Activated naive CD4-positive, alpha-beta T cell treated with anti-CD3 and anti-CD28 coated beads, Interleukin-2, amount 10 ng/mL, durations not matched to agents 7 days and 5 days (primary cell): ENCODE data around the gene ARID5B.

Experiments used
- CTCF ChIA-PET: fragments of 350-600 bp; sonication (Branson Sonifier 250); formaldehyde crosslinking; loops from one replicate; lab custom pipeline; 2021; ENCODE audit warnings: antibody characterized with exemption; lab: Charles Lee
- DNase-seq: peaks from one replicate; pipeline ENCODE4 v3.0.0-alpha.2; 2020
- H3K27ac Mint-ChIP-seq: one replicate; pipeline ENCODE4 v1.8.0; 2021; ENCODE audit warnings: mild to moderate bottlenecking, moderate library complexity, mixed read lengths
- H3K27me3 Mint-ChIP-seq: one replicate; pipeline ENCODE4 v1.8.0; 2021; ENCODE audit warnings: mild to moderate bottlenecking, mixed read lengths
- H3K36me3 Mint-ChIP-seq: one replicate; pipeline ENCODE4 v1.8.0; 2021; ENCODE audit warnings: mixed read lengths
- H3K4me1 Mint-ChIP-seq: one replicate; pipeline ENCODE4 v1.8.0; 2021; ENCODE audit warnings: mixed read lengths
- H3K4me3 Mint-ChIP-seq: one replicate; pipeline ENCODE4 v1.8.0; 2021; ENCODE audit warnings: mild to moderate bottlenecking, moderate library complexity, mixed read lengths
- H3K9me3 Mint-ChIP-seq: one replicate; pipeline ENCODE4 v1.8.0; 2021; ENCODE audit warnings: mixed read lengths

ARID5B gene

GRCh38 chr10:61978965-61979364 is 77.5 kb downstream of the ARID5B start:
- Mint-ChIP-seq H3K9me3 (peaks cover 11% of the 10 kb centered on the region), H3K27me3 (no peaks in the 10 kb centered on the region), H3K36me3 (peaks cover 86% of the 10 kb centered on the region), H3K4me3 (no peak overlapping the region), H3K4me1 (peaks cover 58% of the 10 kb centered on the region), H3K27ac (no peak overlapping the region)
- DNase-seq: no peak
- CTCF ChIA-PET: no interaction called here

- Mint-ChIP-seq H3K9me3 (peaks cover 13% of the 10 kb centered on the region), H3K4me1 (peaks cover 73% of the 10 kb centered on the region), H3K27ac (peak overlapping the region; percentile 28), H3K27me3 (no peaks in the 10 kb centered on the region), H3K36me3 (peaks cover 89% of the 10 kb centered on the region), H3K4me3 (no peak overlapping the region)
- CTCF ChIA-PET: interaction anchor here (0.9 kb wide), 1 partner anchor 10 kb away, joined by 6 read pairs; no protein-coding TSS in a partner anchor
- DNase-seq: no peak
Observed at GRCh38 chr10:61981460-61981859, 80.0 kb downstream of the ARID5B start.

- peaks cover 84% of the 10 kb centered on the region for H3K36me3 Mint-ChIP-seq
- H3K4me1 Mint-ChIP-seq: peaks cover 77% of the 10 kb centered on the region
Observed at GRCh38 chr10:61983255-61983654, 81.8 kb downstream of the ARID5B start.

GRCh38 chr10:61984803-61985418 is 83.4 kb downstream of the ARID5B start:
- no peak overlapping the region for H3K4me3 Mint-ChIP-seq
- peaks cover 79% of the 10 kb centered on the region for H3K4me1 Mint-ChIP-seq
- H3K27ac Mint-ChIP-seq: peak overlapping the region; percentile 98
- no peaks in the 10 kb centered on the region for H3K27me3 Mint-ChIP-seq
- CTCF ChIA-PET: interaction anchor here (1.2 kb wide), 1 partner anchor 9 kb away, joined by 3 read pairs; no protein-coding TSS in a partner anchor
- peaks cover 77% of the 10 kb centered on the region for H3K36me3 Mint-ChIP-seq
- no peak for DNase-seq
- peaks cover 5% of the 10 kb centered on the region for H3K9me3 Mint-ChIP-seq

More at GRCh38 chr10:61983255-61983654, 81.8 kb downstream of the ARID5B start:
- DNase-seq: no peak
- Mint-ChIP-seq H3K27ac (no peak overlapping the region), H3K9me3 (peaks cover 5% of the 10 kb centered on the region), H3K27me3 (no peaks in the 10 kb centered on the region), H3K4me3 (no peak overlapping the region)
- CTCF ChIA-PET: interaction anchor here (1.2 to 1.3 kb wide), 2 partner anchors 9 to 10 kb away, joined by 3 to 4 read pairs; no protein-coding TSS in a partner anchor

GRCh38 chr10:61985715-61986114 is 84.2 kb downstream of the ARID5B start:
- Mint-ChIP-seq H3K4me1 (peaks cover 79% of the 10 kb centered on the region), H3K9me3 (peaks cover 5% of the 10 kb centered on the region), H3K36me3 (peaks cover 76% of the 10 kb centered on the region), H3K27me3 (no peaks in the 10 kb centered on the region), H3K27ac (peak overlapping the region; percentile 98), H3K4me3 (no peak overlapping the region)
- no peak for DNase-seq
- CTCF ChIA-PET: interaction anchor here (0.9 to 1.2 kb wide), 2 partner anchors 27 to 53 kb away, joined by 3 to 6 read pairs; no protein-coding TSS in a partner anchor

- H3K9me3 Mint-ChIP-seq: peaks cover 5% of the 10 kb centered on the region
- H3K27ac Mint-ChIP-seq: peak overlapping the region; percentile 98
- DNase-seq: no peak
- no peak overlapping the region for H3K4me3 Mint-ChIP-seq
- CTCF ChIA-PET: interaction anchor here (0.9 to 1.2 kb wide), 2 partner anchors 28 to 53 kb away, joined by 3 to 6 read pairs; no protein-coding TSS in a partner anchor
- peaks cover 83% of the 10 kb centered on the region for H3K4me1 Mint-ChIP-seq
- H3K27me3 Mint-ChIP-seq: no peaks in the 10 kb centered on the region
- H3K36me3 Mint-ChIP-seq: peaks cover 77% of the 10 kb centered on the region
Observed at GRCh38 chr10:61986382-61986781, 84.9 kb downstream of the ARID5B start.

- Mint-ChIP-seq H3K4me1 (peaks cover 83% of the 10 kb centered on the region), H3K4me3 (peak overlapping the region; percentile 2), H3K27me3 (no peaks in the 10 kb centered on the region), H3K27ac (peak overlapping the region; percentile 98), H3K36me3 (peaks cover 75% of the 10 kb centered on the region), H3K9me3 (peaks cover 5% of the 10 kb centered on the region)
- CTCF ChIA-PET: interaction anchor here (1.1 to 2.9 kb wide), 4 partner anchors 49 to 88 kb away, joined by 3 to 19 read pairs (median 6); partner anchors contain the start of gene ARID5B
- DNase-seq: no peak
Observed at GRCh38 chr10:61986788-61987492, 85.4 kb downstream of the ARID5B start.

- Mint-ChIP-seq H3K27me3 (no peaks in the 10 kb centered on the region), H3K27ac (peak overlapping the region; percentile 98), H3K4me1 (peaks cover 87% of the 10 kb centered on the region), H3K9me3 (peaks cover 5% of the 10 kb centered on the region), H3K4me3 (peak overlapping the region; percentile 59), H3K36me3 (peaks cover 76% of the 10 kb centered on the region)
- CTCF ChIA-PET: interaction anchor here (1.1 to 2.9 kb wide), 4 partner anchors 48 to 89 kb away, joined by 3 to 19 read pairs (median 7); partner anchors contain the start of gene ARID5B
- no peak for DNase-seq
Observed at GRCh38 chr10:61987537-61987936, 86.0 kb downstream of the ARID5B start.

GRCh38 chr10:61987951-61988379 is 86.5 kb downstream of the ARID5B start:
- peak overlapping the region; percentile 59 for H3K4me3 Mint-ChIP-seq
- DNase-seq: peak; percentile 48
- H3K36me3 Mint-ChIP-seq: peaks cover 73% of the 10 kb centered on the region
- H3K4me1 Mint-ChIP-seq: peaks cover 85% of the 10 kb centered on the region
- no peaks in the 10 kb centered on the region for H3K27me3 Mint-ChIP-seq
- CTCF ChIA-PET: interaction anchor here (1.1 to 2.9 kb wide), 5 partner anchors 42 to 90 kb away, joined by 3 to 19 read pairs (median 7); partner anchors contain the start of gene ARID5B
- H3K9me3 Mint-ChIP-seq: peaks cover 5% of the 10 kb centered on the region
- H3K27ac Mint-ChIP-seq: peak overlapping the region; percentile 98

GRCh38 chr10:61989995-61990760 is 88.7 kb downstream of the ARID5B start:
- Mint-ChIP-seq H3K9me3 (peaks cover 5% of the 10 kb centered on the region), H3K4me3 (no peak overlapping the region), H3K4me1 (peaks cover 92% of the 10 kb centered on the region), H3K36me3 (peaks cover 60% of the 10 kb centered on the region), H3K27ac (peak overlapping the region; percentile 95), H3K27me3 (no peaks in the 10 kb centered on the region)
- CTCF ChIA-PET: interaction anchor here (1.0 to 1.2 kb wide), 2 partner anchors 15 to 39 kb away, joined by 3 read pairs; no protein-coding TSS in a partner anchor
- DNase-seq: no peak

GRCh38 chr10:61990761-61991135 is 89.2 kb downstream of the ARID5B start:
- peaks cover 60% of the 10 kb centered on the region for H3K36me3 Mint-ChIP-seq
- peaks cover 92% of the 10 kb centered on the region for H3K4me1 Mint-ChIP-seq
- no peak for DNase-seq
- CTCF ChIA-PET: no interaction called here
- H3K9me3 Mint-ChIP-seq: peaks cover under 1% of the 10 kb centered on the region
- H3K4me3 Mint-ChIP-seq: no peak overlapping the region
- H3K27me3 Mint-ChIP-seq: no peaks in the 10 kb centered on the region
- H3K27ac Mint-ChIP-seq: peak overlapping the region; percentile 95

- peak overlapping the region; percentile 95 for H3K27ac Mint-ChIP-seq
- no peak overlapping the region for H3K4me3 Mint-ChIP-seq
- H3K27me3 Mint-ChIP-seq: no peaks in the 10 kb centered on the region
- H3K36me3 Mint-ChIP-seq: peaks cover 60% of the 10 kb centered on the region
- H3K9me3 Mint-ChIP-seq: no peaks in the 10 kb centered on the region
- no peak for DNase-seq
- H3K4me1 Mint-ChIP-seq: peaks cover 93% of the 10 kb centered on the region
- CTCF ChIA-PET: interaction anchor here (2.0 kb wide), 1 partner anchor 91 kb away, joined by 9 read pairs; no protein-coding TSS in a partner anchor
Observed at GRCh38 chr10:61991166-61991565, 89.7 kb downstream of the ARID5B start.

GRCh38 chr10:61992059-61992460 is 90.6 kb downstream of the ARID5B start:
- CTCF ChIA-PET: interaction anchor here (0.7 to 2.0 kb wide), 7 partner anchors 9 to 95 kb away, joined by 3 to 9 read pairs (median 7); no protein-coding TSS in a partner anchor
- Mint-ChIP-seq H3K27ac (peak overlapping the region; percentile 95), H3K4me3 (peak overlapping the region; percentile 64), H3K36me3 (peaks cover 56% of the 10 kb centered on the region), H3K27me3 (no peaks in the 10 kb centered on the region), H3K4me1 (peaks cover 91% of the 10 kb centered on the region), H3K9me3 (no peaks in the 10 kb centered on the region)
- no peak for DNase-seq
